HG03342 (cell line): Measurements from ENCODE around the gene NR2F1.

Source experiments
- ATAC-seq: cut with Tn5 transposase; IDR thresholded peaks from one replicate; pipeline ENCODE4 v1.9.1; 2021; ENCODE audit warnings: mild to moderate bottlenecking, moderate library complexity; ENCODE audit not compliant: unreplicated experiment

The NR2F1 gene

DNA sequence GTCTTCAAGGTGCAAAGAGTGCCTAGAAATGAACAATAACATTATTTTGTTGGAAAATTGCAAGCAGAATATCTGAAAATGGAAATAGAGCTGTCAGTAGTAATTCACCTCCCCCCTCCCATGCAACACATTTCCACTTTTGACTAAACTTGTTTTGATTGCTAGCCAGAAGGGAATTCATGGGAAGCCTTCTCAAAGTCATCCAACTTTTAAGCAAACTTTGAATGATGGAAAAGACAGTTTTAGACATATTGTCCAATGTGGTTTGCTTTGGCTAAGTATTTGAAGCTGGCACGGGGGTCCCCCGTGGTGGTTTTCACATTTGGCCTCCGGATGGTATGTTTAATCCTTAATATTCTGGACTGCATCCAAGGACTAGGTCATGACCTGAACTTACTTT lies 7.5 kb downstream of the NR2F1 start:
- no peak for ATAC-seq

DNA sequence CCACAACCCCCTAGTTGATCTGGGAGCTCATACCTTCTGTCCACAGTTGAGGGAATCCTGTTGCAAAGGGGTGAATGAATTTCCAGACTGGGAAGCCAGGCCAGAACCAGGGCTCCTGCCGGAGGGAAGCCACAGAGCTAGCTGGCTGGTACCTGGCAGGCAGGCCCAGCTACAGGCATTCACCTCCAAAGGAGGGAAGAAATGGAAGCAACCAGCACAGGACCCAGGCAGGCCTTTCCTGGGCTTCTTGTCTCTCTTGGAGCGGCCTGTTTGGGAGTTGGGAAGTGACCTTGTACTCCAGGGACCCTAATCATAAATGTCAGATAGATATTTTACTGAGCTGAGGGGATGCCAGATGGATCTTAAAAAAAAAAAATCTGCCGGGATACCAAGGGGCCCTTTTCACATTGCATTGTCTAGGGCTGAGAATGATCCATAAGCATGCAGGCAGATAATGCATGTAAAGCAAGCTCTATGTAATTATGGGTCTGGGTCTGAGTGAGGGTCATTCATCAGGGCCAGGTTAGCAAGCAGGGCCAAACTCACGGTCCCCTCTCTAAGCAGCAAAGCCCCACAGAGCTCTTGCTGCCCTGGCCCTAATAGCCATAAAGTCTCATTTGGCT lies 8.4 kb downstream of the NR2F1 start:
- ATAC-seq: no peak

DNA sequence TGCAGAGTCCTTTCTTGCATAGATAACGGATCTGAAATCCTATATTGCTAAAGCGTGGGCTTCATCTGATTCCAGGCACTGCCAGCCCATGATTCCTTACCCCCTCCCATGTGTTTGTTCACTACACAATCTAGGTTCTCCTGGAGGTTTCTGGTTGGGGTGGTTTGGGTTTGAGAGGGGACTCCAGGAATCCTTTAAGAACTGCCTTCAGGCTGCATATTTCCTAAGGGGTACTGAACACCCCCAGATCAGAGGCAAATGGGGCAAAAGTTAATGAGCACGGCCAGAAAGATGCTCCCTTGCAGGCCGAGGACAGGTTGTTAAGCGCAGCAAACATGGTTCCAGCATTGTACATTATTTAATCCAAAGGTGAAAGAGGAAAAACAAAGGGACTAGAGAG lies 9.9 kb downstream of the NR2F1 start:
- no peak for ATAC-seq

DNA sequence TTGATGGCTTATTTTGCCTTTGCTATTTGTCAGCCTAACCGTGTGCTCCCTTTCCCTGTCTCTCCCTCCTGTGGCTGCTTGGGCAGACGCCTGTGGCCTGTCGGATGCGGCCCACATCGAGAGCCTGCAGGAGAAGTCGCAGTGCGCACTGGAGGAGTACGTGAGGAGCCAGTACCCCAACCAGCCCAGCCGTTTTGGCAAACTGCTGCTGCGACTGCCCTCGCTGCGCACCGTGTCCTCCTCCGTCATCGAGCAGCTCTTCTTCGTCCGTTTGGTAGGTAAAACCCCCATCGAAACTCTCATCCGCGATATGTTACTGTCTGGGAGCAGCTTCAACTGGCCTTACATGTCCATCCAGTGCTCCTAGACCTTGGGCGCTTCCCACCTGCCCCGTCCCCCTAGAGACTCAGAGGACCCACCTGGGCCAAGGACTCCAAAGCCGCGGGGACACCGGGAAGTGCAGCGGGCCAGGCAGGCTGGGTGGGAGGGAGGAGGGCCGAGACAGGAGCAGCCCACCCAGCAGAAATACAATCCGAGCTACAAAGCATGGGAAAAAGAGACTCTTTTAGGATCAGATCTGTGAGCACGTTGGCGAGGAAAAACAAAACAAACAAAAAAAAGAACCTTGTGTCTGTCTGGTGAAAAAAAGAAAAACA lies 10.6 kb downstream of the NR2F1 start:
- no peak for ATAC-seq

DNA sequence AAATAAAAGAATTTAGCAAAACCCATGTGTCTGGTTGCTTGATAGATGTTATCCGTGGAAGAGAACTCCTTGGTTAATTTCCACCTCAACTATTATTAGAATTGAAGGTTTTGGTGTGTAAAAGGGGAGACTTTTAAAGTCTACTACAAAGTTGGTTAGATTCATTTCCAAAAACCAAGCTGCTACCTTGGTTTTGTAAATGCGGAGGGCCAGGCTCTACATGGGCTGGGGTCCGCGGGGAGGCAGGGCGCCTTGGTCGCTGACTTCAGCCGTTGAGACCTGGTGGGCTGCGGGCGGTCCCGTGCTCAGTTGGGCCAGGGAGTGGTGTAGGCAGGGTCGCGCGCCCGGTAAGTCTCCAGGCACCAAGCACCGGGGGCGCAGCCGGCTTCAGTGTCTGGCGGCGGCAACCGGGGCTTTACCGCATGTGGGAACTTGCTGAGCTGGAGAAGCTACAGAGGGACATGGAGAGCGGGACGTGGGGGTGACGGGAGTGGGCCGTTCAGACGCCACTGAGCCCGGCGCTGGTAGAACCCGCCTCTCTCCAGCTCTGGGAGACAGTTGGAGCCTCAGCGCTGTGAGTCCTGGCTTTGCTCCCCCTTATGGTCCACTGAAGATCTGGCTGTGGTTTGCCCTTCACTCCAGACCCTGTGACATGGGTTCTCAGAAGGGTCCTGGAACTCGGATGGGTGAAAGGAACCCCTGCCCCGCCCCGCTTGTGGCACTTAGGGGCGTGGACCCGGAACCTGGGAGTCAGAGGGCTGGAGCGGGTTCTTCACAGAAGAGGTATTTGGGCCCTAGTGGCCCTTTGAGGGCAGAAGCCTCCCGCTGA lies 11.8 kb downstream of the NR2F1 start:
- no peak for ATAC-seq

DNA sequence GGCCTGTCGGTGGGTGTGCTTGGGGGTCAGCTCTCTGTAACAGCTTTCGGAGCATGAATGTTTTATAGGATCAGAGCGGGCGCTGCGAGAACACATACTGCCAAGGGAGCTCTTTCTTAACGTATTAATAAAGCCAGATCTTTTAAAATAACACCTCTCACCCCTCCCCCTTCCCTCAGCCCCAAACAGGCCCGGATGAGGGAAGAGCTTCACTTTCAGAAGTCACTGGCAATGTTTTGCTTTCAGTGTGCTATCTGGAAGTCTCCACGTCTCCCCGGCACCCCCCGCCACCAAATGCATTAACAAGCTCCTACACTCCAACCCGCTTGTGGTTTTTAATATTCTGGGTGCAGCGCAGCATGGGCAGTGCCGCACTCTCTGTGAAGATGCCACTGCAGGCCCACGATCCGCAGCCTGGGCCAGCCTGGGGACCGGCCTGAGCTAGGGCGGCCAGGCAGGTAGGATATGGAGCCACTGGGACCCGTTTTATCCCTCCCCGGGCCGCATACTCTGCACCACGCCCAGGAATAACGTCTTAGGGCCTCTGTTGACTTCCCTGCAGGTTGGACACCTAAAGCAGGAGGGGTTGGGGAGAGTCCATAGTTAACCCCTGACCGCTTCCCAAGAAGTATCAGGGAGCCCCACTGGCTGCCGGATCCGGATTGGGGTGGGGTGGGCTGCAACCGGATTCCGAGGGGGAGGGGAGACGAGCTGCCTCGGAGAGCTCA lies 12.6 kb downstream of the NR2F1 start:
- no peak for ATAC-seq

DNA sequence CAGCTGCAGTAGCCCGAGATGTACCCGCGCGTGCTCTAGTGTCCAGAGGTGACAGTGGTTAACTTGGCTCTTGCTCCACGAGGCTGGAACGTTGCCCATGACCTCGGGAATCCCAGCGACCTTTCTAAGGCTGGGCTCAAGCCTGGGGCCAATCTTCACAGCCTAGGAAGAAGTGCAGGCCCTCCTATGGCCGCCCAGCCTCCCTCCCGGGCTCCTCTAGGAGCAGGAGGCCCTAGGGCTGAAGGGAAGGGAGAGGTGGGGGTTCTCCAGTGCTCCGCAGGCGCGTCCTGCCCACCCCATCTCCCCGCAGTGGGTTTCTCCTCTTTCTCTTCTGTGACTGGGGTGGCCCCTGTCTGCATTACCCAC lies 13.3 kb downstream of the NR2F1 start:
- ATAC-seq: no peak

DNA sequence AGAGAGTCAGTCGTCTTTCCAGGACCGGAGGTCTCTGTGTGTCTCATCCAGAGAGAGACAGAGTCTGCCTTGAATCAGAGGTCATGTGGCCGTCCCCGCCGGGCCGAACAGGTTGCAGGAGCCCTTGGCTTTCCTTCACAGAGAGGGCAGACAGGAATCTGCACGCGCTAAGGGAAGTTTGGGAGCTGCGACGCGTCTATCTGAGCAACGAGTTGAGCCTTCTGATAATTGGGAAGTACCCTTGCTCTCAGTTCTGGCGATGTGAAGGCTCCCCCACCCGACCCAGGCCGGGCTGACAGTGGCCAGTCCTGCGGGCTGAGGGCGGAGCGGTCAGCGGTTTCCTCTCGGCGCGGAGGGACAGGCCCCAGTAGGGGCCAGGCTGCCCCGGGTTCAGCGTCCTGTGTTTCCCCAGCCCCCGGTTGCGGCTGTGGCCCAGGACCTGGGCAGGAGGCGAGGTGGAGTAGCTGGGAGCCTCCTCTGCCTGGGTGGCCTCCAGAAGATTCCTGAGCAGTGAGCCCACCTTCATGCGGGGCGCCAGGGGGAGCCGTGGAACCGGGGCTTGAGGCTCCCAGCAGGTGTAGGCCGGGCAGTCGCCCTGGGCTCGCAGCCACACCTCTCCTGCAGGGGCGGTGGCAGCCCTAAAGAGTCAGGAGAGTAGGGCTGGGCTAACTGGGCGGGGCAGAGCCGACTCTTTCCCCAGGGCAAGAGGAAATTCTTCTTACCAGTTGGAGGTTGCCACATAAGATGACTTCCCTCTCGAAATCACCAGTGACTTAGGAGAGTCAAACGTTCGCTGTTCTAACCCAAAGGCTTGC lies 13.9 kb downstream of the NR2F1 start:
- no peak for ATAC-seq

DNA sequence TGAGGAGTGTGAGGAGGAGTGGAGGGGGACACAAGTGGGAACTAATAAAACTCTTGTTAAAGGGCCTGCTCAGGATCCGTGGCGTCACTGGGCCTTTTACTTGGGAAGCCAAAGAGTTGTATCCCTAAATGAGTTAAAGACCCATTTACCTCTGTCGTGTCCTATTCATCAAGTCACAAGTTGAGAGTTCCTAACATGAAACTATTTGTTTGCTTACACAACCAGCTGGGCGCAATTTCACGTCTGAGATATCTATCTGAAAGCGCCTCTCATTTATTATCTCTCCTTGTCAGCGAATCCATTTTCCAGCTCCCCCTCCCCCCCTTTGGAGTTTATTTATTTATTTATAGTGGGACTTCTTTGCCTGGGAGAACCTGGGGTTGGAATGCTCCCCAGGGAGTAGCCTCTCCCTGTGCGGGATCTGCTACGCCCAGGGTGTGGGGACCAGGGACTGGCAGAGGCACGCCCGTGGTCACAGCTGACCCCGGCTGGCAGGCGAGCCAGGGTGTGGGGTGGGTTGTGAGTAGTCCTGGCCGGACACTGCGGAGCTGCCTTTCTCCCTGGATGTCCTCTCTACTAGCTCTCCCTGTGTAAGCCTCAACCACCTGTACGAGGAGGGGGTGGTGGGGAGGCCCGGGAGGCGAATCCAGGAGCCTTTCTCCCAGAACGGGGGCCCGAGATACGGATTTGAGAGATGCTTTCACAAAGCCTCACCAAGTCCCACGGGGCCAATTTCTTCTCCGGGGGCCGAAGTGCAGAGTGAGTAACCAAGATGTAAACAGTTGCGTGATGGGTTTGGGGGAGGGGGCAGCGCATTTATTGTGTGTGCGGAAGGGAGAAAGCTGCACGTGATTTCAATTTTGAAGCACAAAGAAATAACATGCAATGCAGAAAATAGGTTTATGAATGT lies 15.3 kb downstream of the NR2F1 start:
- no peak for ATAC-seq

DNA sequence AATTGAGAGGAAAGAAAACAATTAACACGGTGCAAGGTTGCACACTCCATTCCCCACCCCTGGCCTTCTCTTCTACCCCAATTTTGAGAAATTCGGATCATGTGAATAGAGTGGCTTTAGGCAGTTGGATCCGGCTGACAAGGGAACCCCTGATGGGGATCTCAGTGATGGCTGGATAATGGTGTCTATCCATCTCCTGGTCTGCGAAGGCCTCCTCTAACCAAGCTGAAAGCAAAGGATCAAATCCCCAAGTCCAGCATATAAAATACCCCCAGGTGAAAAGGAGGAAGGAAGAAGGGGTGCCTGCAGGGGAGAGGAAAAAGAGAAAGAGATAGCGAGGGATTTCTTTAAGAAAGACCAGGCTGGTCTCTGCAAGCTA lies 16.0 kb downstream of the NR2F1 start:
- ATAC-seq: no peak

DNA sequence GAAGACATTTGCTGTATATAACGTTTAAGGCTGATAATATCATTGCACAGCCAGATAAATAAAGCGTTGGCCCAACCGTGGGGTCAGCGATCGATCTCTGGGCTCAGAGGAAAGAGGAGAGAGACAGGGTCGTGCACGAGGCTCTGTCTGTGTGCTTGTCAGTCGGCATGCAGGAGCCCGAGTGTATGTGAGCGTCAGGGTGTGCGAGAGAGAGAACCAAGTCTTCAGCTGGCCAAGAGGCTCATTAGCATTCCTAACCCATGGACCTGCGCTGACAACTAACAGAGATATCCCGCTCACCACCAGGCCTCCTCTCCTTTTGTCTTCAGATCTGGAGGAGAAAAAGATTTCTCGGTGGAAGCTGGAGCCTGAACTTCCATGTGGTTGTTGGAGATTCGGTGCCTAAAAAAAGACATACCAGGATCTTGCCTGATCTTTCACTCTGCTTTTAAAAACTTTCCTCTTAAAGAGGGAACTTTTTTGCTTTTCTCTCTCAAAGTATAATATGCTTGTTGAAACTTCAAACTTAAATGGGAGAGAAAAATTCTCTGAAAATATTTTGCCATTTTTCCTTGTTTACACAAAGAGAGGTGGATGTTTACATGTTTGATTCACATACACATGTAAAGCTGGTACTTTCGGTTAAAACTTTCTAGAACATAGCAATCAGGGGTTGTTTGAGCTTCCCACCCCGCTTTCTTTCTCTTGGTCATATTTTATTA lies 16.5 kb downstream of the NR2F1 start:
- ATAC-seq: no peak

DNA sequence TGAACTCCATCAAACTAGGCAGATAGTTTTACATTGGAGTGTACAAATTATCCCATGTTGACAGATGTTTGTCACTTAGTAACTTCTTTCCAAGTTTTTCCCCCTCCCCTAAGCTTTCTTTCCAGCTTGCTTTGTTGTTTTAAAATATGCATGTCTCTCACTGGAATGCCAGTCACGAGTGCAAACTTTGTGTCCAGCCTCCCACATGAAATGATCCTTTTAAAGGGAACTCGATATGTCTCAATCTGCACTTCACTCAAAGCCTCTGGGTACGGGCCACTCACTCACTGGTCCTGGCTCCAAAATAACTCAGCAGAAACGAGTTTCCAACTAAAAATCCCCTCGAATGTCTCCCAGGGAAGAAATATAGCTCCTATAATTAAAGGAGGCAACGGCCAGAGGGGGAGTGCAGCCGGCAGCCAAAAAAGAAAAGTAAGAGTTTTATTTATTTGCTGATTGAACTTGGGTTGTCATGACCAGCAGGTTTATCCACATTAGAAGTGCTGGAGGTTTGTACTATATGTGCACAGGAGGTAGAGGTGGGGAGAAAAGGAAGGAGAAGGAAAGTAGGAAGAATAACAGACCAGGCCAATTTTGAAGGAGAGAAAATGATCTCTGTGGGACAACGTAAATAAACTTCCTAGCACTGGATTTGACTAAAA lies 17.5 kb downstream of the NR2F1 start:
- no peak for ATAC-seq

DNA sequence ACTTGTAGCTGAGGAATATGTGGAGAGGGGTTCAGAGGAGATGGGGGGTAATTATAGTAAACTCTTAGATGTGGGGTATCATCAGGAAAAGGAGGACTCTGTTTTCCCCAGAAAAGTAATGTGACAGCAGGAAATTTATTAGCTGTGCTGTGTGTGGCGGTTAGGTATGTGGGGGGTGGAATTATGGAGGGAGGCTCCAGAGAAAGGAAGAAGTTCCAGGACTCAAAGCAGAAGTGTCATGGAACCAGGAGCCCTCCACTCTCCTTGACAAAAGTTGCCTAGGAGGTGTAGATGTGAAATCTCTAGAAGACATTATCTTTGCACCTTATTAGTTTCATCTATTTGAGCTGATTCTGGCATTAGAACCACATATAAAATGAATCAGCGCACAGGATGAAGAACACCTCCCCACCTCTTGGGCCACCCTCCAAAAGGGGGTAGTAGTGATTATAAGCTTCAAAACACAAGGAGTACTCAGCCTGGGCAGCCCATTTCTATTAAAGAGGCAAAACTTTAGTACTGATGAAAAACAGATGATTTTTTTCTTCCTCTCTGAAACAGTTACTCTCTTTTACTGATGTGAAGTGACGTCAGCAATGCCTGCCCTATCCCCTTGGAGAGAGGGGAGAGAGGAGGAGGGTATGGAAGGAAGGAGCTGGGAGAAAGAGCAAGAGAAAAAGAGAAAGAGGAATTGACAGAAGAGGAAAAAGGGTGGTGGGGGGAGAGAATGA lies 18.2 kb downstream of the NR2F1 start:
- ATAC-seq: no peak

DNA sequence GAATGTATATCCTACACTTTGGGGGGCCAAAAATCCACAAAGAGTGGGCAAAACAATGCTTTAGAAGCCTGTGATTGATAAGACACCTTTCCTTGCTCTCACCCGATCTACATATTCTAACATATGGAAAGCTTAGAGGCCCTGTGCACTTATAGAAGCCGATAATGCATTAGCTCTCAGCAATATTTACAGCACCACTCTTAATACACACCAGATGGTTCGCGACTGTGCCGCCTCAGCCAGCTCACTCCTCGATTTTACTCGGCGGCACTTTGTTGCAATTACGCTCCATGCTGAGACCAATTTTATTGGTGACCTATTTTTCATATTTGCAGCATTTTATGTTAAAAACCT lies 18.8 kb downstream of the NR2F1 start:
- ATAC-seq: no peak

DNA sequence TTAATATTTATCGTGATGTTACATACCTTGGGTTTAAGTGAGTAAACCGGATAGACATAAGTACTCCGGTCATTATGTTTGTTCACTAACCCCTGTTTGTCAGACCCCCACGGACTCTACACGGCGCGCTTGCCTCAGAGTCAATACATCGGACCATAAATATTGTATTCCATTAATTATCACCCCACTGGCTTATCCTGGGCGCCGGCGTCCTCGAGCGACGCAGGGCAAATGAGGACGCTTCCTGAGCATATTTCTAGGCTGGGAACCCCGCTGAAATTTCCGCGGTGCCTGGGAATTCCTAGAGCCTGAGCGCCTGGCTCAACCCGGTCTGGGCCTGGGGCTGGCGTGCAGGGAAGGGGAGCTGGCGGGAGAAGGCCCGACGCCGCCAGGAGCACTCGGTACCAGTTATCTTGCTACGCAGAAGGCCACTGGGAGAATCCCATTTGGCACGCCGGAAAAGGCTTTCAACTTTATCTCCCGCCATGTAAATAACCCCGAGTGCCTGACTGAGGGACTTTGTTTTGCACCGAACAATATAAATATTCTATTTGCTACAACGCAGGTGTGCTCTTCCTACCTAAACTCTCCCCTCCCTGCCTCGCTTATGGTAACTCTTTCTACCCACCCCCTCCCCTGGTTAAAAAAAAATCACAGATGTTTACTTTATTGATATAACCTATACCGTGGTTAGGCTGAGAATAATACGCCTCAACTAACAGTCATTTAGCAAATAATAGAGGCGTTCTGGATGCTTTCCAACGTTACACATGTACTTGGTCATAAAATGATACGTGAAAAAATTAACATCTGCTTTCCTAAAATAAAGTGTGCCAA lies 19.4 kb downstream of the NR2F1 start:
- ATAC-seq: no peak

DNA sequence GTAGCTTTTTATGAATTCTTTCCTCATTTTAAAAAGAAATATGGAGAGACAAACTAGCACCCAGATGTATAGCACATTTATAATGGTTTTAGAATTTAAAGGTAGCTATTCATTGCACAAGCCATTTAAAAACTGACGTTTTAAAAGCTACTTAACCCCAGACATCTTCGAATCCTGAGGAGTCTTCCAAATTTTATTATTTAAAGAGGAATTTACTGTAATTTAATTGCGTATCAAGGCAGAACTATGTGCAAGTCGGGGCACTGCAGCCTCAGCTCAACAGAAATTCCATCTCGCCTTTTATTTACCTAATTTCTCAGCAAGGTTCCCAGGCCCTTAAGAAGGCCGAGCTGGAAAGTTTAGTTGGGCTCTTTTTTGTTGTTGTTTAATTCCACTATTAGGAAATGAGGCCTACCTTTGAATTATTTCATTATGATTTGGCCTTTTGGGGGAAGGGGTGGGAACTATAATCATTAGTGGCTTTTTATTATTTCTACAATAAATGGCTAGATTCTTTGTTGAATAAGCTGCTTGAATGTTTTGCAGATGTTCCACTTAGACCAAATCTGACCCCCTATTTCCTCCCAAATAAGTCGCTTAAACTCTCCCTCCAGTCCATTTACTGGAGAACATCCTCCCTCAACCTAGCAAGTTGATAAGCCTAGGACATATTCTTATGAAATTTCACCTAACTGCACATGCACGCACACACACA lies 20.2 kb downstream of the NR2F1 start:
- ATAC-seq: no peak
